ENCODE data around the gene PSPN. TPM values are rescaled to one million over a fixed set of nuclear protein-coding genes. Genes with fewer than 3 reads are reported as not detected.

The PSPN gene
- total RNA-seq, 4 donors from 2014 or later: 1.3 to 3.7 (median 2.4) TPM

DNA sequence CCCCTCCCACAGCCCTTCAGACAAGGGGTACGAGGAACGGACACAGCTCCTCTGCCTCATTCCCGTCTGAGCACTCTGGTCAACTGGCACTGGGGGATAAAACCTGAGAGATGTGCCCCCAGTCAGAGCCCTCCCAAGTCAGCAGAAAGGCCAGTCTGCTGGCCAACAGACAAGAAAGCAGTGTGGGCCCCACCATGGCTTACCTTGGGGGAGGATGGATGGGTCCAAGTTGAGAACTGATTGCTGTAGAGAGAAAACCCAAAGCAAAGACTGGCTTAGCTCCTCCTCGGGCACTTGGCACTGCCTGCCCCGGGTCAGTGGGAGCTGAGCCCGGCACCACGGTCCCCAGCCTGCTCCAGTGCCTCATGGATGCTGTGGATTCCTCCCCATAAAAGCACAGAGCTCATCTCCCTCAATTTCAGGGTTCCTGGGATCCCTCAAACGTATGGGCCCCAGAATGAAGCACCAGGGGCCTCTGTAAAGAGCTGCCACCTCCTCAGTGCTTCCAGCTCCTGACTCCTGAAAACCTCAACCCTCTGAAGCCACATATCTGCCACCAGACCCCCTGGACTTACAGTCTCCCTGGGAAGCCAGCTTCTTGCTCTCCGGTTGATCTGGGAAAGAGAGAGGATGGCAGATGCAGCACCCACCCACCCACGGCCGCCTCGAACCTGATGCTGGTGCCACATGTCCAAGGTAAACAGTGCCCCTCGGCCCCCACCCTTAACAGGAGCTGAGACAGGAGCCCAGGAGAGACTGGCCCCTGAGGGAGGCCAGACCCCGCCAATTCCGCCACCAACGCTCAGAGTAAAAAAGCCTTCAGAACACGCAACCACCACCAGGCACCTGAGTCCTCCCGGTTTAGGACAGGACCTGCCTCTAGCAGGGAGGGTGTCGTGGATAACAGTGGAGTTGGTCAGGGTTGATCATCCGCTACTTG lies 45.6 kb upstream of the PSPN start:
- intact Hi-C loops (cut with DNase I): no loop called here
- H3K4me1 ChIP-seq: peaks cover 28 to 55% (median 47%) of the 10 kb centered on the region in 4 donors
- peaks cover 37 to 63% (median 58%) of the 10 kb centered on the region in 4 donors for H3K36me3 ChIP-seq

DNA sequence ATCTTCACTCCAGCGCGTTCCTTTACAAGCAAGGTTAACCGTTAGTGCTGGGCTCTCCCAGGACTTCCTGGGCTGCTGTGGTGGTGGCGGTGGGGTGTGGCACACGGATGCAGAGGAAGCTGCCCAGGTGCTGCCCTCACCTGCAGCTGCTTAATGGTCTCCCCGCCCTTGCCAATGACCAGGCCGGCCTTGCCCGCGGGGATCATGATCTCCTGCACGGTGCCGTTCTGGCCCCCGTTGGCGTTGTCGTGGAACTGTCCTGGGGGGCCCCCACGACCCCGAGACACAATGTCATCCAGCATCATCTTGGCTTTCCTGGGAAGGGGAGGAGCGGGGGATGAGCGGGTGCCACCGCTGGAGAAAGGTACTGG lies 42.8 kb upstream of the PSPN start:
- Histone ChIP-seq H3K9me3 (no peaks in the 10 kb centered on the region), H3K4me3 (no peak overlapping the region), H3K4me1 (peaks cover 22 to 56% (median 45%) of the 10 kb centered on the region in 4 donors), H3K27ac (replicated peaks in 1 of 4) (no peak overlapping the region), H3K36me3 (peaks cover 60 to 90% (median 85%) of the 10 kb centered on the region in 4 donors), H3K27me3 (no peaks in the 10 kb centered on the region)
- DNase-seq (ENCODE audit: extremely low spot score): no peak
- TF ChIP-seq POLR2A (IDR thresholded peaks at IDR 0.05; ENCODE audit: low read depth) (no peak), EP300 (IDR thresholded peaks at IDR 0.05) (no peak), POLR2AphosphoS5 (IDR thresholded peaks at IDR 0.05) (no peak)
- TF ChIP-seq, protein P1, sequence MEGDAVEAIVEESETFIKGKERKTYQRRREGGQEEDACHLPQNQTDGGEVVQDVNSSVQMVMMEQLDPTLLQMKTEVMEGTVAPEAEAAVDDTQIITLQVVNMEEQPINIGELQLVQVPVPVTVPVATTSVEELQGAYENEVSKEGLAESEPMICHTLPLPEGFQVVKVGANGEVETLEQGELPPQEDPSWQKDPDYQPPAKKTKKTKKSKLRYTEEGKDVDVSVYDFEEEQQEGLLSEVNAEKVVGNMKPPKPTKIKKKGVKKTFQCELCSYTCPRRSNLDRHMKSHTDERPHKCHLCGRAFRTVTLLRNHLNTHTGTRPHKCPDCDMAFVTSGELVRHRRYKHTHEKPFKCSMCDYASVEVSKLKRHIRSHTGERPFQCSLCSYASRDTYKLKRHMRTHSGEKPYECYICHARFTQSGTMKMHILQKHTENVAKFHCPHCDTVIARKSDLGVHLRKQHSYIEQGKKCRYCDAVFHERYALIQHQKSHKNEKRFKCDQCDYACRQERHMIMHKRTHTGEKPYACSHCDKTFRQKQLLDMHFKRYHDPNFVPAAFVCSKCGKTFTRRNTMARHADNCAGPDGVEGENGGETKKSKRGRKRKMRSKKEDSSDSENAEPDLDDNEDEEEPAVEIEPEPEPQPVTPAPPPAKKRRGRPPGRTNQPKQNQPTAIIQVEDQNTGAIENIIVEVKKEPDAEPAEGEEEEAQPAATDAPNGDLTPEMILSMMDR (IDR thresholded peaks at IDR 0.05): no peak
- intact Hi-C loops (cut with DNase I): no loop called here
- WGBS: 88% methylated on average over 10 of the region's 19 CpGs

More for the DNA sequence above, 45.6 kb upstream of the PSPN start:
- Histone ChIP-seq H3K27ac (replicated peaks in 1 of 4) (peak overlapping the region in 1 of 4 donors; percentile 2), H3K9me3 (no peaks in the 10 kb centered on the region), H3K27me3 (no peaks in the 10 kb centered on the region), H3K4me3 (no peak overlapping the region)
- no peak for DNase-seq (ENCODE audit: extremely low spot score)
- no peak for TF ChIP-seq POLR2AphosphoS5 (IDR thresholded peaks at IDR 0.05)
- TF ChIP-seq, protein P1 (IDR thresholded peaks at IDR 0.05): no peak
- WGBS: 74% methylated on average over 6 of the region's 20 CpGs

DNA sequence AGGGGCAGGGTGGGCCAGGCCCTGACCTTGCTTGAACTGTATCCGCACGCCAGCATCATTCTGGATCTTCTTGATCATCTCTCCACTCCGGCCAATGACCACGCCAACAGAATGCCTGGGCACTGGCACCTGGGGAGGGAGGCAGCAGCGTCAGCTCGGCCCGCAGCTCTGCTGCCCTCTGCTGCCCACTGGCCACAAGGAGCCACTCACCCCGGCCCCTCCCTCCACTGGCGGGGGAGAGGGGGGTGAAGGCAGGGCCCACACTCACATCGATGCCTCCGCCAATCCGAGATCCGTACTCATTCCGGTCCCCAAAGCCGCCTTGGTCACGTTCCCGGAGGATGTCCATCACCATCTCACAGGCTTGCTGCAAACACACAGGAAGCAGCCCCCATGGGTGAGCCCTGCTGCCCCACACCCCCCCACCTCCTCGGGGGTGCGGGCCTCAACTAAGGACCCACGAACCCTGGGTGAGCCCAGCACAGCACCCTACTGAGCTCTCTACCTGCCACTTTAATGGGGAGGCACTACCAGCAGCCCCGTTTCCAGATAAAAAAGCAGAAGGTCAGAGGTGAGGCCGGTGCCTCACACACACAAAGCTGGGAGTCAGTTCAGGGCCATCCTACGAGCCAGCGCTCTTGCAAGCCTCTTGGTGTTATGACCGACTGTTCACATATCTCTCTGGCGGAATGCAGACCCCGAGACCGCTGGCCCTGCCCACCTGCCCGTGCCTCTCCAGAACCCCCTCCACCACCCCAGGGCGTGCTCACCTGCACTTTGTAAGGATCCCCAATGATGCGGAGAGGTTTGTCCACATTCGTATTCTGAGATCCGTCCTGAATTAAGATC lies 42.2 kb upstream of the PSPN start:
- Histone ChIP-seq H3K27me3 (no peaks in the 10 kb centered on the region), H3K4me3 (no peak overlapping the region), H3K9me3 (no peaks in the 10 kb centered on the region), H3K27ac (replicated peaks in 1 of 4) (peak overlapping the region in 1 of 4 donors; percentile 9), H3K36me3 (peaks cover 60 to 90% (median 86%) of the 10 kb centered on the region in 4 donors), H3K4me1 (peaks cover 16 to 56% (median 39%) of the 10 kb centered on the region in 4 donors)
- TF ChIP-seq, protein P1 (IDR thresholded peaks at IDR 0.05): peak; percentile 35 to 59 (median 46)
- TF ChIP-seq EP300 (IDR thresholded peaks at IDR 0.05): no peak
- WGBS: 65% methylated on average over 25 of the region's 33 CpGs
- no peak for DNase-seq (ENCODE audit: extremely low spot score)
- intact Hi-C loops (cut with DNase I): no loop called here

- Histone ChIP-seq H3K4me1 (peaks cover 7 to 50% (median 36%) of the 10 kb centered on the region in 4 donors), H3K27ac (replicated peaks in 1 of 4) (peak overlapping the region in 1 of 4 donors; percentile 9), H3K9me3 (no peaks in the 10 kb centered on the region), H3K4me3 (no peak overlapping the region), H3K27me3 (no peaks in the 10 kb centered on the region), H3K36me3 (peaks cover 60 to 84% (median 81%) of the 10 kb centered on the region in 4 donors)
- WGBS: 91% methylated on average over 19 of the region's 29 CpGs
- DNase-seq (ENCODE audit: extremely low spot score): no peak
- intact Hi-C loops (cut with DNase I): no loop called here
- no peak for TF ChIP-seq EP300 (IDR thresholded peaks at IDR 0.05)
- no peak for TF ChIP-seq POLR2AphosphoS5 (IDR thresholded peaks at IDR 0.05)
- TF ChIP-seq POLR2A (IDR thresholded peaks at IDR 0.05; ENCODE audit: low read depth): no peak
- TF ChIP-seq, protein P1 (IDR thresholded peaks at IDR 0.05): no peak
These were observed 41.1 kb upstream of the PSPN start for GRCh38 chr19:6416658-6417405.

Measured in esophagus muscularis mucosa (tissue), 4 donors.